Activated B cell treated with CpG ODN at 0.5 μM for 24 hours (primary cell): ENCODE results near the gene ZBTB32. TPM values are rescaled to one million over a fixed set of nuclear protein-coding genes. Genes with fewer than 3 reads are reported as not detected.

Experiments used
- ATAC-seq: fragments of 200-7000 bp; cut with Tn5 transposase; one replicate; pipeline ENCODE4 v1.10.0; 2021; ENCODE audit warnings: low read depth, mild to moderate bottlenecking, moderate library complexity
- CTCF ChIA-PET: fragments of 350-600 bp; sonication (Branson Sonifier 250); formaldehyde crosslinking; loops from one replicate; lab custom pipeline; 2021; ENCODE audit warnings: antibody characterized with exemption; lab: Charles Lee
- POLR2A ChIA-PET: fragments of 350-600 bp; sonication (Branson Sonifier 250); formaldehyde crosslinking; loops from one replicate; lab custom pipeline; 2021; ENCODE audit warnings: antibody characterized with exemption; lab: Charles Lee
- DNase-seq: peaks from one replicate; pipeline ENCODE4 v3.0.0; 2022
- H3K27ac Mint-ChIP-seq: one replicate; pipeline ENCODE4 v1.8.0; 2020; ENCODE audit warnings: mixed read lengths
- H3K27me3 Mint-ChIP-seq: one replicate; pipeline ENCODE4 v1.8.0; 2021; ENCODE audit warnings: mixed read lengths
- H3K36me3 Mint-ChIP-seq: one replicate; pipeline ENCODE4 v1.8.0; 2021; ENCODE audit warnings: low read depth, mixed read lengths
- H3K4me1 Mint-ChIP-seq: one replicate; pipeline ENCODE4 v1.8.0; 2021; ENCODE audit warnings: mixed read lengths
- H3K4me3 Mint-ChIP-seq: one replicate; pipeline ENCODE4 v1.8.0; 2020; ENCODE audit warnings: mild to moderate bottlenecking, mixed read lengths
- H3K9me3 Mint-ChIP-seq: one replicate; pipeline ENCODE4 v1.8.0; 2020; ENCODE audit warnings: mixed read lengths
- intact Hi-C: fragments of 100-400 bp; cut with micrococcal nuclease; formaldehyde crosslinking; loops from one replicate; pipeline ENCODE4 v1.15.1; 2024
- total RNA-seq: library from RNA; stranded (reverse); gene quantifications from 2 replicates; pipeline ENCODE4 v1.2.3, GENCODE V29; 2022
- TF ChIP-seq, protein P1 (sequence below): fragments of 200-600 bp; IDR thresholded peaks from one replicate; pipeline ENCODE4 v1.8.0; 2022; ENCODE audit warnings: antibody characterized with exemption, mild to moderate bottlenecking

Gene ZBTB32
- total RNA-seq, 1 donor from 2014 or later = 21.4 TPM

DNA sequence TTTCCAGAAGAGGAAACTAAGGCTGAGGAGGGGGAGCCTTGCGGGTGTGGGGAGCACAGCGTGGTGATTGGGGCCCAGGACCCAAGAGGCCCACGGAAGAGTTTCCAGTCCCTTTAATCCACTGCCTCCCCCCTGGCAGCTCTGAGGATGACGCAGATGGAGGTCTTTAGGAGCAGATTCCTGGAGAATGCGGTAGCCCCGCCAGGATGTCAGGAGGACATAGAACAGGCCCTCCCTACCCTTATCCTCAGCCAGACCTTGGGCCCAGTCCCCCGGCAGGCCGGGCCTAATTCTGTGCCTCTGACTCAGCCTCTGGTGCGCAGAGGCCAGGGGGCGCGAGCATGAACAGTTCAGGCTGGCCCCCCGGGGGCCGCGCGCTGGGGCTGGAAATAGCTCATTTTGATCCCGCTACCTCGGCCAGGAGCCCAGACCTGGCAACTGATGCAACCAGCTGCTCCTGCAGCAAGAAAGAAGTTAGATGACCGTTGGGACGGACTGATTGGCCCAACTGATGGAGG lies 52.9 kb downstream of the ZBTB32 start:
- peaks cover 33% of the 10 kb centered on the region for H3K4me1 Mint-ChIP-seq
- peaks cover 15% of the 10 kb centered on the region for H3K27me3 Mint-ChIP-seq
- H3K36me3 Mint-ChIP-seq = peaks cover 36% of the 10 kb centered on the region
- ATAC-seq = no peak
- intact Hi-C loops = loop anchor here (5.0 kb wide), 1 partner anchor 210 kb away; the partner anchor contains the start of gene TMEM147
- H3K9me3 Mint-ChIP-seq = no peaks in the 10 kb centered on the region
- TF ChIP-seq, protein P1, sequence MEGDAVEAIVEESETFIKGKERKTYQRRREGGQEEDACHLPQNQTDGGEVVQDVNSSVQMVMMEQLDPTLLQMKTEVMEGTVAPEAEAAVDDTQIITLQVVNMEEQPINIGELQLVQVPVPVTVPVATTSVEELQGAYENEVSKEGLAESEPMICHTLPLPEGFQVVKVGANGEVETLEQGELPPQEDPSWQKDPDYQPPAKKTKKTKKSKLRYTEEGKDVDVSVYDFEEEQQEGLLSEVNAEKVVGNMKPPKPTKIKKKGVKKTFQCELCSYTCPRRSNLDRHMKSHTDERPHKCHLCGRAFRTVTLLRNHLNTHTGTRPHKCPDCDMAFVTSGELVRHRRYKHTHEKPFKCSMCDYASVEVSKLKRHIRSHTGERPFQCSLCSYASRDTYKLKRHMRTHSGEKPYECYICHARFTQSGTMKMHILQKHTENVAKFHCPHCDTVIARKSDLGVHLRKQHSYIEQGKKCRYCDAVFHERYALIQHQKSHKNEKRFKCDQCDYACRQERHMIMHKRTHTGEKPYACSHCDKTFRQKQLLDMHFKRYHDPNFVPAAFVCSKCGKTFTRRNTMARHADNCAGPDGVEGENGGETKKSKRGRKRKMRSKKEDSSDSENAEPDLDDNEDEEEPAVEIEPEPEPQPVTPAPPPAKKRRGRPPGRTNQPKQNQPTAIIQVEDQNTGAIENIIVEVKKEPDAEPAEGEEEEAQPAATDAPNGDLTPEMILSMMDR = no peak
- no peak for DNase-seq
- H3K4me3 Mint-ChIP-seq = peak overlapping the region; percentile 97
- H3K27ac Mint-ChIP-seq = peak overlapping the region; percentile 96
- ChIA-PET CTCF (no interaction called here), POLR2A (interaction anchor here (0.7 to 3.8 kb wide), 6 partner anchors 8 to 55 kb away, joined by 3 to 69 read pairs (median 10); partner anchors contain the start of genes IGFLR1, LIN37, PSENEN and U2AF1L4)

DNA sequence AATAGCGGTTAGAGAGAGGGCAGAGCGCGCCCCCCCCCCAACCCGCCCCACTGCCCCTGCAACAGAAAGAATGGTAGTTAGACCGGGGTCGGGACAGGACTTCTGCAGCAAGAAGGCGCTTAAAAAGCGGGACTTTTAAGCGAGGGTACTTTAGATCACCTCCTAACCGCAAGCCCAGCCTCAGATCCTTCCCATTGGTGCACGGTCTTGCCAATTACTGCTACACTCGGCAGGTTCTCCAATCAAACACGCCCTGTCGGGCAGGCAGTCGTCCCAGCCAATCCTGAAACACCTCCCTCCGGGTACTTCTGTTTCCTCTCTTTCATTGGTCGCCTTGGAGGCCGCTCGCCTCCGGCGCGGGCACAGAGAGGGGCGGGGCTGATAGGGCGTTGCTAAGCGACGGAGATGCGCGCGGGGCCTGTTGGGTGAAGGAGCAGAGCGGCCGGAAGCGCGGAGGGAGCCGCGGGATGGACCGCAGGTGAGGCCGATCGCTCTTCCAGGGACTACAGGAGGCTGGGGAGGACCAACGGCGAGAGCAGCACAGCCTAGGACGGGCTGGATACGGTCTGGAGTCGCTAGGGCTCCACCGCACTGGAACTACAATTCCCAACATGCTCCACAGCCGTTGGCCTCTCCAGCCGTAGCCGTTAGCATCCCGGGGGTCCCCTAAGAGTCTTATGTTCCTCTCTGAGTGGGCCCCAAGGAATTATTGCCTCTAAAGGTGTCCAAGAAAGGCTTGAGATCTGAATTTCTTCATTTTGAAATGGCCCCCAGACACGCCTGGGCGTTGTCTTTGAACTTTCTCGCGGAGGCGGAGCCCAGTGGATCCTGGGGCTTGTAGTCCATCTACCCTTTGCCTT lies 53.6 kb downstream of the ZBTB32 start, which contains the start of gene PROSER3:
Gene PROSER3, plus strand, starts transcription at position 428 of the 860 bp plus-strand sequence. Its CDS starts 40 bp downstream, at position 468.
- peaks cover 33% of the 10 kb centered on the region for H3K36me3 Mint-ChIP-seq
- ATAC-seq = peak; percentile 95
- TF ChIP-seq, protein P1 = no peak
- intact Hi-C loops = loop anchor here (1.0 to 5.0 kb wide), 5 partner anchors 10 to 211 kb away; partner anchors contain the start of genes ARHGAP33, LIN37 and TMEM147
- CTCF ChIA-PET = no interaction called here
- H3K27ac Mint-ChIP-seq = peak within 1 kb of the TSS; percentile 96
- POLR2A ChIA-PET = interaction anchor here (0.7 to 3.8 kb wide), 6 partner anchors 8 to 56 kb away, joined by 3 to 69 read pairs (median 10); partner anchors contain the start of genes IGFLR1, LIN37, PSENEN and U2AF1L4
- H3K9me3 Mint-ChIP-seq = no peaks in the 10 kb centered on the region
- H3K27me3 Mint-ChIP-seq = peaks cover 15% of the 10 kb centered on the region
- DNase-seq = peak; percentile 94
- peak within 1 kb of the TSS; percentile 97 for H3K4me3 Mint-ChIP-seq
- H3K4me1 Mint-ChIP-seq = peaks cover 33% of the 10 kb centered on the region

DNA sequence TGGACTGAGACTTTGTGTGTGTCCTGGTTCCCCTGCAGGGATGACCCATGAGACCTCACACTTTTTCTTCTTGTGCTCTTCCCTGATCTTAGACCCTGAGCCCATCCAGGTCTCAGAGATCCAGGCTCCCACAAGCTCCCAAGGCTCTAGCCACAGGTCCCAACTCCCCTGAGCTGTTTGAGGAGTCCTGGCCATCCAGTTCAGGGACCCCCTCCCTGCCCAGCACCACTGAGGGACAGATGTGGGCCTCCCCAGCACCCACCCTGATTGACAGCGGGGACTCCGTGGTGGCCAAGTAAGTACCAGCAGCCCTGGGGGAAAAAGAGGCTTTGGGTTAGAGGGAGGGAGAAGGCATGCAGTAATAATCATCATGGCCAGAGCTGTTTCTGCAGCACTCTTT lies 55.3 kb downstream of the ZBTB32 start:
- H3K27me3 Mint-ChIP-seq = peaks cover 14% of the 10 kb centered on the region
- ChIA-PET CTCF (no interaction called here), POLR2A (interaction anchor here (0.6 to 0.9 kb wide), 2 partner anchors 14 to 675 kb away, joined by 3 read pairs; partner anchors contain the start of genes PSENEN and U2AF1L4)
- intact Hi-C loops = loop anchor here (5.0 kb wide), 1 partner anchor 212 kb away; the partner anchor contains the start of gene TMEM147
- no peak for DNase-seq
- peak overlapping the region; percentile 60 for H3K4me3 Mint-ChIP-seq
- peaks cover 33% of the 10 kb centered on the region for H3K4me1 Mint-ChIP-seq
- TF ChIP-seq, protein P1 = no peak
- H3K9me3 Mint-ChIP-seq = no peaks in the 10 kb centered on the region
- ATAC-seq = no peak
- peaks cover 28% of the 10 kb centered on the region for H3K36me3 Mint-ChIP-seq
- no peak overlapping the region for H3K27ac Mint-ChIP-seq

- intact Hi-C loops = no loop called here
- Mint-ChIP-seq H3K4me3 (no peak overlapping the region), H3K4me1 (peaks cover 30% of the 10 kb centered on the region), H3K9me3 (no peaks in the 10 kb centered on the region), H3K27me3 (peaks cover 9% of the 10 kb centered on the region), H3K36me3 (peaks cover 31% of the 10 kb centered on the region), H3K27ac (no peak overlapping the region)
- ATAC-seq (no peak), DNase-seq (no peak)
- TF ChIP-seq, protein P1 = no peak
- POLR2A ChIA-PET = no interaction called here
- CTCF ChIA-PET = no interaction called here
Measured at GRCh38 chr19:35760711-35761349, 56.5 kb downstream of the ZBTB32 start.
